ENCODE results near the gene KIFC3.

Gene KIFC3

DNA sequence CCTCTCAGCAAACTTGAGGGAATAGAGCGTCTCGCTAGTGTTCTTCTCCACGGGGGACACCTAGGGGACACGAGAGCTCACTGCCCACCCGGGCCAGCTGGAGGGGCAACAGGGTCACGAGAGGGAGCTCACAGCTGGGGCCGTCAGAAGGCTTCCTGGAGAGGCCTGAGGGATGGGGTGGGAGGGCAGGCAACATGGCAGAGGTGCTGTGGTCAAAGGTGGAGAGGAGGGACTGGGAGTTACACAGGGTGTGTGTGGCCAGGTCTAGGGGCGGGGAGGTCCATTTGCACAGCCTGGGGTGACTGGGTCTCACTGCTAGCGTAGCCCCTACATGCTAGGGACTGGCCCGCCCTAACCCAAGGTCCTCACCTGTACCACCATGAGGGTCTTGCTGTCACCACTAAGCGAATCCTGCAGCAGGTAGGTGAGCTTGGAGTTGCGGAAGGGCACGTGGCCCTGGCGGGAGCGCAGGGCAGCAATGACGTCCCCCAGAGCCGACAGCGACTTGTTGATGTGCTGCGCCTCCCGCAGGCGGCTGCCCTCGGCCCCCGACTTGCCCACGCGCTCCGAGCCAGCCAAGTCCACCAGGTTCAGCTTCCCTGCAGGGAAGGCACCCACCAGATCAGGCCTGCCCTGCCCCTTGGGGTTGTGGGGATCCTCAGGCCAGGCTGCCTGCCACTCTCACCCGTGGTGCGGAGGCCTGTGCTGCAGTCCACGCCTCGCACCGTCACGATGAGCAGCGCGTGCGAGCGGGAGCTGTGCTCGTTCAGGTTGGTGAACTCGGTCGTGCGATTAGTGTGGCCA is 41.7 kb downstream of the KIFC3 start:
- Histone ChIP-seq H3K4me3 (ENCODE audit: low read length) (no peak overlapping the region), H3K79me2 (ENCODE audit: low read length) (no peaks in the 10 kb centered on the region), H3K4me2 (ENCODE audit: low read length) (no peak overlapping the region), H3K9ac (ENCODE audit: low read length) (no peak overlapping the region), H2AFZ (ENCODE audit: low read depth, low read length) (no peak overlapping the region), H3K36me3 (replicated peaks; ENCODE audit: low read depth, low read length) (no peaks in the 10 kb centered on the region), H3K27me3 (ENCODE audit: low read depth, low read length) (no peaks in the 10 kb centered on the region), H3K9me3 (ENCODE audit: insufficient read depth, low read length) (no peaks in the 10 kb centered on the region), H3K4me1 (ENCODE audit: low read length) (no peaks in the 10 kb centered on the region), H4K20me1 (ENCODE audit: insufficient read depth, low read length) (no peaks in the 10 kb centered on the region), H3K27ac (ENCODE audit: low read length) (no peak overlapping the region)
- TF ChIP-seq EZH2phosphoT487 (IDR thresholded peaks at IDR 0.05; ENCODE audit: low read depth), result no peak
- TF ChIP-seq, protein P1, sequence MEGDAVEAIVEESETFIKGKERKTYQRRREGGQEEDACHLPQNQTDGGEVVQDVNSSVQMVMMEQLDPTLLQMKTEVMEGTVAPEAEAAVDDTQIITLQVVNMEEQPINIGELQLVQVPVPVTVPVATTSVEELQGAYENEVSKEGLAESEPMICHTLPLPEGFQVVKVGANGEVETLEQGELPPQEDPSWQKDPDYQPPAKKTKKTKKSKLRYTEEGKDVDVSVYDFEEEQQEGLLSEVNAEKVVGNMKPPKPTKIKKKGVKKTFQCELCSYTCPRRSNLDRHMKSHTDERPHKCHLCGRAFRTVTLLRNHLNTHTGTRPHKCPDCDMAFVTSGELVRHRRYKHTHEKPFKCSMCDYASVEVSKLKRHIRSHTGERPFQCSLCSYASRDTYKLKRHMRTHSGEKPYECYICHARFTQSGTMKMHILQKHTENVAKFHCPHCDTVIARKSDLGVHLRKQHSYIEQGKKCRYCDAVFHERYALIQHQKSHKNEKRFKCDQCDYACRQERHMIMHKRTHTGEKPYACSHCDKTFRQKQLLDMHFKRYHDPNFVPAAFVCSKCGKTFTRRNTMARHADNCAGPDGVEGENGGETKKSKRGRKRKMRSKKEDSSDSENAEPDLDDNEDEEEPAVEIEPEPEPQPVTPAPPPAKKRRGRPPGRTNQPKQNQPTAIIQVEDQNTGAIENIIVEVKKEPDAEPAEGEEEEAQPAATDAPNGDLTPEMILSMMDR (IDR thresholded peaks at IDR 0.05; ENCODE audit: low read depth, low read length), result no peak

DNA sequence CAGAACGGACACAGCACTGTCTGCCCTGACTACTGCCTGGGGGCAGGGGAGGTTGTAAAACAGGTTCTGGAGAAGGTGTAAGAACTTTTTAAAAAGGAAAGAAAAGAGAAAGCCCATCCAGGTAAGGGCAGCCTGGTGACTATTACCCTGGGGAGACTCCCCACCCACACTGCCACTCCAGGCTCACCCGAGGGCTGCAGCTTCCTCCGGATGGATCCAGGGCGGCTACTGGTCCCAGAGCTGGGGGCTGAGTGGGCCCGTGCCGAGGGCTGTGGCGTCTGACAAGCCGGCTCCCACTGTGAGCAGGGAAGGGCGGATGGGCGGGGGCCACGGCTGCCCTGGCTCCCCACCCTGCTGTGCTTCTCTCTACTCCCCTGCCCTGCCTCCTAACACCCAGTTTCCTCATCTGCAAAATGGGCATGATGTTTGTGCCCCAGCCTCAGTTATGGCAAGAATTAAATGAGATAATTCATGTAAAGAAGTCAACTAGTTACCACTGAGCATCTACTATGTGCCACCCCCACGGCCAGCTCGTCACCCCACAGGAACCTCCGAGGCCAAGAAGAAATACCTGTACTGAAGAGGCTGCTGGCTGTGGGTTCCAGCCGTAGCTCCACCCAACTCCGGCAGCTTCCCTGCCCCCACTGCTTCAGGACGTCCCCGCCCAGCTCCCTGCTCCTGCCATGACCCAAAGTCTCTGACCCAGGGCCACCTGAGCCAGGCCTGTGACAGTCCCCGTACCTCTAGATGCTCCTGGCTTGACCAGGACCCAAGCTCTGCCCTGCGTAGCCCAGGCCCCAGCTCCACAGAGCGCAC is 42.5 kb downstream of the KIFC3 start:
- H3K79me2 ChIP-seq (ENCODE audit: low read length), result no peaks in the 10 kb centered on the region

DNA sequence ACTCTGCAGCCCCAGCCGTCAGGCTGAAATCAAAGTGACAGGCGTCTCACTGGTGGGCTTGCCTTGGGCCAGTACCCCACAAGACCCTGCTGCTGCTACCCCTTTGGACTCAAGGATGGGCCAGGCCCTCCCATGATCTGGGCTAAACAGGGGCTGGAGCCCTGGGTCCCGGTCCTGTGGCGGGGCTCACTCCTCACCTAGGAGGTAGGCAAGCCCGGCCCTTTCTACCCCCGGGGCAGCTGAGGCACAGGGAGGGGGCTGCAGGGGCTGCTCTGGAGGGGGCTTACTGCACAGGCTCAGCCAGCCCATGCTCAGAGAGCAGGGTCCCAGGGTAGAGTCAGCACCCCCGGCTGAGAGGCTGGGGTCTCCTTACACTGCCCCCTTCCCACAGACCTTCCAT is 43.2 kb downstream of the KIFC3 start:
- Histone ChIP-seq H3K4me1 (ENCODE audit: low read length) (no peaks in the 10 kb centered on the region), H3K27ac (ENCODE audit: low read length) (no peak overlapping the region)

More for the DNA sequence above, 42.5 kb downstream of the KIFC3 start:
- no peak overlapping the region for H3K9ac ChIP-seq (ENCODE audit: low read length)
- no peaks in the 10 kb centered on the region for H3K27me3 ChIP-seq (ENCODE audit: low read depth, low read length)
- no peaks in the 10 kb centered on the region for H4K20me1 ChIP-seq (ENCODE audit: insufficient read depth, low read length)
- H3K36me3 ChIP-seq (replicated peaks; ENCODE audit: low read depth, low read length), result no peaks in the 10 kb centered on the region
- H3K9me3 ChIP-seq (ENCODE audit: insufficient read depth, low read length), result no peaks in the 10 kb centered on the region
- no peak overlapping the region for H3K27ac ChIP-seq (ENCODE audit: low read length)
- H2AFZ ChIP-seq (ENCODE audit: low read depth, low read length), result no peak overlapping the region
- H3K4me3 ChIP-seq (ENCODE audit: low read length), result no peak overlapping the region
- TF ChIP-seq EZH2phosphoT487 (IDR thresholded peaks at IDR 0.05; ENCODE audit: low read depth), result no peak
- TF ChIP-seq, protein P1 (IDR thresholded peaks at IDR 0.05; ENCODE audit: low read depth, low read length), result no peak
- H3K4me2 ChIP-seq (ENCODE audit: low read length), result no peak overlapping the region
- H3K4me1 ChIP-seq (ENCODE audit: low read length), result no peaks in the 10 kb centered on the region

More for the DNA sequence above, 43.2 kb downstream of the KIFC3 start:
- Histone ChIP-seq H3K9ac (ENCODE audit: low read length) (no peak overlapping the region), H3K4me2 (ENCODE audit: low read length) (no peak overlapping the region), H3K79me2 (ENCODE audit: low read length) (no peaks in the 10 kb centered on the region), H2AFZ (ENCODE audit: low read depth, low read length) (no peak overlapping the region), H4K20me1 (ENCODE audit: insufficient read depth, low read length) (no peaks in the 10 kb centered on the region), H3K9me3 (ENCODE audit: insufficient read depth, low read length) (no peaks in the 10 kb centered on the region), H3K4me3 (ENCODE audit: low read length) (no peak overlapping the region), H3K27me3 (ENCODE audit: low read depth, low read length) (no peaks in the 10 kb centered on the region), H3K36me3 (replicated peaks; ENCODE audit: low read depth, low read length) (no peaks in the 10 kb centered on the region)
- TF ChIP-seq, protein P1 (IDR thresholded peaks at IDR 0.05; ENCODE audit: low read depth, low read length), result no peak
- no peak for TF ChIP-seq EZH2phosphoT487 (IDR thresholded peaks at IDR 0.05; ENCODE audit: low read depth)

Measured in OCI-LY3 (cell line).